Epithelial cell of esophagus (primary cell): ENCODE data around the gene EYA4.

Experiments
- DNase-seq: peaks from one replicate; pipeline ENCODE4 v3.0.0; 2010; ENCODE audit warnings: low read depth
- H3K4me3 ChIP-seq: 2 replicates; pipeline ENCODE4 v1.5.1; 2011; ENCODE audit warnings: mild to moderate bottlenecking, low read length, control low read depth
- CTCF ChIP-seq: IDR thresholded peaks from 2 replicates; pipeline ENCODE4 v1.5.1; 2011; ENCODE audit warnings: low read depth, mild to moderate bottlenecking, low read length, control low read depth, inconsistent platforms; ENCODE audit not compliant: insufficient read depth; ENCODE audit errors: missing control alignments

The EYA4 gene

DNA sequence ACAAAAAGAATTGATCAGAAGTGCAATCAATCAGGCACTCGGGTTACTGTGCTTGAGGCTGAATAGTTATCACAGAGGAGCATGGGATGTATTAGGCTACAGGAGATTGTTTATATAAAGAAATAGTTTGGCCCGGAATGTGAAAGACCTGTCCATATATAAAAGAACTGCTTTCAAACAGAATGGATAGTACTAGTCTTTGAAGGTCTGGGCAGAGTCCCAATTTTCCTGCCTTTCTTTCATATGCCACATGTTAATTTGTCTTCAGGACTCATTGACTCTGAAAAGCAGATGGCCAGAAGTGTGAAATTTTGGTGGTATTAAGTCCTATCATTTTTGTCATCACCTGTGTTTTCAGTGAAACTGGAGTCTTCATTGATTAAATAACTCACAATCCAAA is 314.5 kb downstream of the EYA4 start:
- DNase-seq, result no peak
- TF ChIP-seq CTCF, result no peak
- no peak overlapping the region for H3K4me3 ChIP-seq

GRCh38 chr6:133559926-133560325 is 318.8 kb downstream of the EYA4 start:
- H3K4me3 ChIP-seq, result no peak overlapping the region
- DNase-seq, result no peak
- TF ChIP-seq CTCF, result no peak

DNA sequence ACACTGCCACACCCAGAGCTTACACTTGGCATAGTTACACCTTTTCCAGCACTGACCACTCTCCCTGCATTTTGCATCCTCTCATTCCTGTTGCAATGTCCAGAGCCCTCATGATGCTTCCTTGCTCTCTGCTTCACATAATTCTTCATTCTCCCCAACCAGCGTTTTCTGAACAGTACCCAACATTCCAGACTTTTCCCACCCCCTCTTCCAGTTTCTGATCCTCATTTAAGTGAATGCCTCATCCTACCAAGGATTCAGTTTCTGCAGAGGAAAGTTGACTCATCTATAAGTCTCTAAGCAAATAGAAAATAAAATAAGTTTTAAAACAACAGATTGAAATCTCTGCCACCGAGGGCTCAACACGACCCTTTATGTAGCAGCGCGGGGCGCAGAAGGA is 326.5 kb downstream of the EYA4 start:
- H3K4me3 ChIP-seq, result no peak overlapping the region
- peak; percentile 15 for DNase-seq
- TF ChIP-seq CTCF, result no peak

GRCh38 chr6:133568970-133569889 is 328.1 kb downstream of the EYA4 start:
- DNase-seq, result peak; percentile 98
- peak overlapping the region; percentile 43 for H3K4me3 ChIP-seq

GRCh38 chr6:133571681-133572080 is 330.5 kb downstream of the EYA4 start:
- no peak for TF ChIP-seq CTCF
- no peak overlapping the region for H3K4me3 ChIP-seq
- no peak for DNase-seq

More at GRCh38 chr6:133568970-133569889, 328.1 kb downstream of the EYA4 start:
- peak; percentile 94 for TF ChIP-seq CTCF

GRCh38 chr6:133577851-133578250 is 336.7 kb downstream of the EYA4 start:
- TF ChIP-seq CTCF, result no peak
- DNase-seq, result no peak
- no peak overlapping the region for H3K4me3 ChIP-seq
